ENCODE data around the gene CDS2. TPM values are rescaled to one million over a fixed set of nuclear protein-coding genes. Genes with fewer than 3 reads are reported as not detected.

Gene CDS2
- total RNA-seq, 4 donors from 2014 or later = 59.8 to 102 (median 73.9) TPM

- TF ChIP-seq EP300 (IDR thresholded peaks at IDR 0.05) (no peak), POLR2AphosphoS5 (IDR thresholded peaks at IDR 0.05) (no peak), CTCF (IDR thresholded peaks at IDR 0.05) (no peak), POLR2A (IDR thresholded peaks at IDR 0.05) (no peak)
- Histone ChIP-seq H3K27ac (no peak overlapping the region), H3K4me3 (no peak overlapping the region), H3K36me3 (peaks cover 0 to 70% of the 10 kb centered on the region in 2 donors), H3K4me1 (peaks cover 2 to 23% (median 7%) of the 10 kb centered on the region in 3 donors), H3K9me3 (no peaks in the 10 kb centered on the region), H3K27me3 (no peaks in the 10 kb centered on the region)
- no peak for ATAC-seq
- 57 to 88% methylated on average over 3 to 4 of the region's 5 CpGs for WGBS, 2 donors (ENCODE audit: low coverage in 1 of 2)
These were observed 17.5 kb upstream of the CDS2 start for GRCh38 chr20:5109276-5109675.

GRCh38 chr20:5113615-5113986, 13.2 kb upstream of the CDS2 start:
- H3K36me3 ChIP-seq = peaks cover 0 to 48% of the 10 kb centered on the region in 2 donors
- no peaks in the 10 kb centered on the region for H3K9me3 ChIP-seq
- ATAC-seq = no peak
- peak overlapping the region; percentile 93 to 98 (median 97) for H3K27ac ChIP-seq
- H3K4me1 ChIP-seq = peaks cover 2 to 33% (median 13%) of the 10 kb centered on the region in 3 donors
- H3K27me3 ChIP-seq = no peaks in the 10 kb centered on the region
- WGBS, 2 donors (ENCODE audit: low coverage in 1 of 2) = 30 to 63% methylated on average over 1 to 3 of the region's 3 CpGs
- TF ChIP-seq POLR2A (IDR thresholded peaks at IDR 0.05) (no peak), POLR2AphosphoS5 (IDR thresholded peaks at IDR 0.05) (no peak), CTCF (IDR thresholded peaks at IDR 0.05) (no peak), EP300 (IDR thresholded peaks at IDR 0.05) (no peak)
- H3K4me3 ChIP-seq = peak overlapping the region; percentile 61 to 82

GRCh38 chr20:5114403-5114802, 12.4 kb upstream of the CDS2 start:
- Histone ChIP-seq H3K9me3 (no peaks in the 10 kb centered on the region), H3K4me3 (no peak overlapping the region), H3K27ac (no peak overlapping the region), H3K27me3 (no peaks in the 10 kb centered on the region), H3K36me3 (peaks cover 0 to 40% of the 10 kb centered on the region in 2 donors), H3K4me1 (peaks cover 2 to 39% (median 18%) of the 10 kb centered on the region in 3 donors)
- no peak for ATAC-seq
- 69% methylated on average over 3 of the region's 3 CpGs for WGBS, 2 donors (ENCODE audit: low coverage in 1 of 2)
- no peak for TF ChIP-seq POLR2AphosphoS5 (IDR thresholded peaks at IDR 0.05)
- TF ChIP-seq CTCF (IDR thresholded peaks at IDR 0.05) = no peak
- no peak for TF ChIP-seq EP300 (IDR thresholded peaks at IDR 0.05)
- TF ChIP-seq POLR2A (IDR thresholded peaks at IDR 0.05) = no peak

GRCh38 chr20:5116875-5117274, 9.9 kb upstream of the CDS2 start:
- no peak overlapping the region for H3K27ac ChIP-seq
- H3K36me3 ChIP-seq = peaks cover 0 to 22% of the 10 kb centered on the region in 2 donors
- ATAC-seq = no peak
- H3K4me3 ChIP-seq = no peak overlapping the region
- H3K9me3 ChIP-seq = no peaks in the 10 kb centered on the region
- peaks cover 0 to 36% (median 15%) of the 10 kb centered on the region in 3 donors for H3K4me1 ChIP-seq
- TF ChIP-seq POLR2AphosphoS5 (IDR thresholded peaks at IDR 0.05) (no peak), POLR2A (IDR thresholded peaks at IDR 0.05) (no peak), CTCF (IDR thresholded peaks at IDR 0.05) (no peak), EP300 (IDR thresholded peaks at IDR 0.05) (no peak)
- no peaks in the 10 kb centered on the region for H3K27me3 ChIP-seq
- WGBS, 2 donors (ENCODE audit: low coverage in 1 of 2) = 70 to 71% methylated on average over 3 of the region's 3 CpGs
